Caco-2 (cell line): Measurements from ENCODE around the gene SKAP2. TPM values are rescaled to one million over a fixed set of nuclear protein-coding genes. Genes with fewer than 3 reads are reported as not detected.

ENCODE experiments used
- BruUV-seq: library from RNA; stranded (reverse); fragments of 400-500 nt; replicated peaks from 2 replicates; lab custom pipeline; 2021; lab: Mats Ljungman, UMichigan
- CTCF ChIA-PET: fragments of 300-600 bp; sonication (Branson Sonifier 250); formaldehyde crosslinking; loops from one replicate; lab custom pipeline; 2022; ENCODE audit warnings: antibody characterized with exemption; lab: Charles Lee
- POLR2A ChIA-PET: fragments of 300-600 bp; sonication (Branson Sonifier 250); formaldehyde crosslinking; loops from one replicate; lab custom pipeline; 2022; ENCODE audit warnings: antibody characterized with exemption; lab: Charles Lee
- DNase-seq, 2 experiments: peaks; one replicate each; pipeline versions ENCODE4 v3.0.0 to v3.0.0-alpha.2; 2020 to 2022
- H3K27me3 ChIP-seq: replicated peaks from 2 replicates; pipeline ENCODE4 v1.6.0; 2011; ENCODE audit warnings: low read length; ENCODE audit not compliant: control insufficient read depth, insufficient read depth
- H3K36me3 ChIP-seq: 2 replicates; pipeline ENCODE4 v1.5.1; 2011; ENCODE audit warnings: low read length; ENCODE audit not compliant: control insufficient read depth, insufficient read depth
- H3K4me1 ChIP-seq: fragments of 250-450 bp; sonication (Bioruptor Pico); 2 replicates; pipeline ENCODE4 v1.5.1; 2020; ENCODE audit warnings: mild to moderate bottlenecking
- H3K4me3 ChIP-seq: 2 replicates; pipeline ENCODE4 v1.5.1; 2011; ENCODE audit warnings: low read depth, mild to moderate bottlenecking, control low read depth, low read length
- H3K9me3 ChIP-seq: fragments of 250-450 bp; sonication (Bioruptor Pico); 2 replicates; pipeline ENCODE4 v1.5.1; 2020; ENCODE audit warnings: mild to moderate bottlenecking, moderate library complexity
- H3K27ac Mint-ChIP-seq: one replicate; pipeline ENCODE4 v1.8.0; 2022; ENCODE audit warnings: mixed read lengths; ENCODE audit not compliant: unreplicated experiment
- H3K27me3 Mint-ChIP-seq: one replicate; pipeline ENCODE4 v1.8.0; 2022; ENCODE audit warnings: mixed read lengths; ENCODE audit not compliant: insufficient read depth, unreplicated experiment
- H3K36me3 Mint-ChIP-seq: one replicate; pipeline ENCODE4 v1.8.0; 2022; ENCODE audit warnings: mild to moderate bottlenecking, mixed read lengths; ENCODE audit not compliant: insufficient read depth, unreplicated experiment
- H3K4me1 Mint-ChIP-seq: one replicate; pipeline ENCODE4 v1.8.0; 2022; ENCODE audit warnings: low read depth, mixed read lengths; ENCODE audit not compliant: unreplicated experiment
- H3K4me3 Mint-ChIP-seq: one replicate; pipeline ENCODE4 v1.8.0; 2022; ENCODE audit warnings: mild to moderate bottlenecking, moderate library complexity, mixed read lengths; ENCODE audit not compliant: unreplicated experiment
- H3K9me3 Mint-ChIP-seq: one replicate; pipeline ENCODE4 v1.8.0; 2022; ENCODE audit warnings: mixed read lengths; ENCODE audit not compliant: unreplicated experiment
- intact Hi-C: fragments of 100-400 bp; cut with micrococcal nuclease; formaldehyde crosslinking; loops from one replicate; pipeline ENCODE4 v1.10.0; 2022; ENCODE audit not compliant: unreplicated experiment
- total RNA-seq: library from RNA; stranded (reverse); gene quantifications from 2 replicates; pipeline ENCODE4 v1.2.3, GENCODE V29; 2022
- TF ChIP-seq, protein P1 (sequence below), 2 experiments: fragments of 200-600 bp in 1 of 2; IDR thresholded peaks; 1 replicate in 1 of 2; 2 replicates in 1 of 2; pipeline versions ENCODE4 v1.5.1 to v1.8.0; 2011 to 2022; ENCODE audit warnings: antibody characterized with exemption in 1 of 2, control low read depth in 1 of 2, inconsistent platforms in 1 of 2, low read depth in 1 of 2, low read length in 1 of 2, mild to moderate bottlenecking in 1 of 2, moderate library complexity in 1 of 2; ENCODE audit not compliant: insufficient read depth in 1 of 2, severe bottlenecking in 1 of 2, unreplicated experiment in 1 of 2

The SKAP2 gene
- total RNA-seq, 1 experiment from 2014 or later, result 36.2 TPM

DNA sequence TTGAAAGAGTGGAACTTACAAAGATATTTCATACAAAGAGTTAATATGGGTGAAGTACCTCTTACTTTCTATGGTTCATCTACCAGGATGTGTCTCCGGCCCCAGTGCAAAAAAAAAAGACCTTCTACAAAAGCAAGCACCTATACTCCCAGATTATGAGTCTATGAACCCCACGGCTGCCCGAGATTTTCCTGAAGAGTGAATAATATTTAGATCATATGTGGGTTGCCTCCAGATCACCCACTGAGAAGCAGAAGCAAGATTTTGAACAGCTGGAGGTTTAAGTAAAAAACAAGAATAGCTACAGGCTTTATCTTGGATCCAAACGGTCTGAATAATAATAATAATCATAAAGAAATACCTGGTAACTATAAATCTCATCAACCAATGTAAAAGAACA is 207.7 kb downstream of the SKAP2 start:
- no peaks in the 10 kb centered on the region for H3K9me3 ChIP-seq
- no peaks in the 10 kb centered on the region for H3K4me1 Mint-ChIP-seq
- no peaks in the 10 kb centered on the region for H3K36me3 Mint-ChIP-seq
- TF ChIP-seq, protein P1, sequence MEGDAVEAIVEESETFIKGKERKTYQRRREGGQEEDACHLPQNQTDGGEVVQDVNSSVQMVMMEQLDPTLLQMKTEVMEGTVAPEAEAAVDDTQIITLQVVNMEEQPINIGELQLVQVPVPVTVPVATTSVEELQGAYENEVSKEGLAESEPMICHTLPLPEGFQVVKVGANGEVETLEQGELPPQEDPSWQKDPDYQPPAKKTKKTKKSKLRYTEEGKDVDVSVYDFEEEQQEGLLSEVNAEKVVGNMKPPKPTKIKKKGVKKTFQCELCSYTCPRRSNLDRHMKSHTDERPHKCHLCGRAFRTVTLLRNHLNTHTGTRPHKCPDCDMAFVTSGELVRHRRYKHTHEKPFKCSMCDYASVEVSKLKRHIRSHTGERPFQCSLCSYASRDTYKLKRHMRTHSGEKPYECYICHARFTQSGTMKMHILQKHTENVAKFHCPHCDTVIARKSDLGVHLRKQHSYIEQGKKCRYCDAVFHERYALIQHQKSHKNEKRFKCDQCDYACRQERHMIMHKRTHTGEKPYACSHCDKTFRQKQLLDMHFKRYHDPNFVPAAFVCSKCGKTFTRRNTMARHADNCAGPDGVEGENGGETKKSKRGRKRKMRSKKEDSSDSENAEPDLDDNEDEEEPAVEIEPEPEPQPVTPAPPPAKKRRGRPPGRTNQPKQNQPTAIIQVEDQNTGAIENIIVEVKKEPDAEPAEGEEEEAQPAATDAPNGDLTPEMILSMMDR (IDR thresholded peaks at IDR 0.05; ENCODE audit: insufficient read depth in 1 of 2, low read depth in 1 of 2, low read length in 1 of 2, severe bottlenecking in 1 of 2, unreplicated experiment in 1 of 2), result no peak
- H3K27me3 Mint-ChIP-seq, result no peaks in the 10 kb centered on the region
- intact Hi-C loops, result no loop called here
- no peak for DNase-seq
- H3K36me3 ChIP-seq, result no peaks in the 10 kb centered on the region
- CTCF ChIA-PET, result no interaction called here
- H3K9me3 Mint-ChIP-seq, result no peaks in the 10 kb centered on the region
- no peak overlapping the region for H3K27ac Mint-ChIP-seq
- no peaks in the 10 kb centered on the region for H3K27me3 ChIP-seq
- BruUV-seq, result no TSS peak
- no peaks in the 10 kb centered on the region for H3K4me1 ChIP-seq
- POLR2A ChIA-PET, result no interaction called here
- H3K4me3 ChIP-seq, result no peak overlapping the region
- no peak overlapping the region for H3K4me3 Mint-ChIP-seq

- no peaks in the 10 kb centered on the region for H3K36me3 Mint-ChIP-seq
- H3K4me1 ChIP-seq, result no peaks in the 10 kb centered on the region
- H3K9me3 Mint-ChIP-seq, result no peaks in the 10 kb centered on the region
- H3K4me3 Mint-ChIP-seq, result no peak overlapping the region
- no peak overlapping the region for H3K27ac Mint-ChIP-seq
- intact Hi-C loops, result no loop called here
- no peaks in the 10 kb centered on the region for H3K9me3 ChIP-seq
- POLR2A ChIA-PET, result no interaction called here
- CTCF ChIA-PET, result no interaction called here
- H3K27me3 Mint-ChIP-seq, result no peaks in the 10 kb centered on the region
- no TSS peak for BruUV-seq
- TF ChIP-seq, protein P1 (IDR thresholded peaks at IDR 0.05; ENCODE audit: insufficient read depth in 1 of 2, low read depth in 1 of 2, low read length in 1 of 2, severe bottlenecking in 1 of 2, unreplicated experiment in 1 of 2), result no peak
- no peaks in the 10 kb centered on the region for H3K36me3 ChIP-seq
- no peak overlapping the region for H3K4me3 ChIP-seq
- H3K4me1 Mint-ChIP-seq, result no peaks in the 10 kb centered on the region
- no peak for DNase-seq
- no peaks in the 10 kb centered on the region for H3K27me3 ChIP-seq
Observed at GRCh38 chr7:26655781-26656180, 208.6 kb downstream of the SKAP2 start.

- H3K4me3 Mint-ChIP-seq, result no peak overlapping the region
- no peak for DNase-seq
- no peaks in the 10 kb centered on the region for H3K9me3 Mint-ChIP-seq
- TF ChIP-seq, protein P1 (IDR thresholded peaks at IDR 0.05; ENCODE audit: insufficient read depth in 1 of 2, low read depth in 1 of 2, low read length in 1 of 2, severe bottlenecking in 1 of 2, unreplicated experiment in 1 of 2), result no peak
- Histone ChIP-seq H3K36me3 (no peaks in the 10 kb centered on the region), H3K4me3 (no peak overlapping the region), H3K4me1 (no peaks in the 10 kb centered on the region), H3K27me3 (no peaks in the 10 kb centered on the region), H3K9me3 (no peaks in the 10 kb centered on the region)
- peaks cover 6% of the 10 kb centered on the region for H3K27me3 Mint-ChIP-seq
- no peaks in the 10 kb centered on the region for H3K36me3 Mint-ChIP-seq
- H3K27ac Mint-ChIP-seq, result no peak overlapping the region
- intact Hi-C loops, result no loop called here
- CTCF ChIA-PET, result no interaction called here
- no peaks in the 10 kb centered on the region for H3K4me1 Mint-ChIP-seq
- no TSS peak for BruUV-seq
- POLR2A ChIA-PET, result no interaction called here
Observed at GRCh38 chr7:26653430-26654399, 210.7 kb downstream of the SKAP2 start.
